HG02588 (cell line): ENCODE results near the gene UBXN2A.
"Not testable (repeated sequence)": the region's sequence is repeated elsewhere in the genome, so short reads cannot be mapped to it uniquely, and the experiment has no call there.

Experiments used
- ATAC-seq: cut with Tn5 transposase; IDR thresholded peaks from one replicate; pipeline ENCODE4 v1.9.1; 2021; ENCODE audit warnings: mild to moderate bottlenecking, moderate library complexity; ENCODE audit not compliant: unreplicated experiment

The UBXN2A gene

GRCh38 chr2:24043133-24043532, 102.9 kb downstream of the UBXN2A start:
- not testable (repeated sequence) for ATAC-seq

- no peak for ATAC-seq
Measured at GRCh38 chr2:24045511-24046508, 105.5 kb downstream of the UBXN2A start.

GRCh38 chr2:24046599-24046929, 106.3 kb downstream of the UBXN2A start:
- ATAC-seq: no peak

- peak; percentile 98 for ATAC-seq
Measured at GRCh38 chr2:24046930-24047702, 106.9 kb downstream of the UBXN2A start, which contains the start of gene WDCP. Gene WDCP, minus strand, starts transcription at chr2:24047391. Its CDS starts 7,897 bp downstream, at chr2:24039494.

GRCh38 chr2:24047703-24048033, 107.4 kb downstream of the UBXN2A start:
- peak; percentile 1 for ATAC-seq

GRCh38 chr2:24048769-24049484, 108.7 kb downstream of the UBXN2A start:
- no peak for ATAC-seq

GRCh38 chr2:24049485-24050021, 109.3 kb downstream of the UBXN2A start, which contains the start of gene FKBP1B:
Gene FKBP1B, plus strand, starts transcription at chr2:24049741. Its CDS starts 109 bp downstream, at chr2:24049850.
- ATAC-seq: no peak

- ATAC-seq: no peak
Measured at GRCh38 chr2:24050041-24050979, 110.0 kb downstream of the UBXN2A start.

GRCh38 chr2:24051833-24052232, 111.6 kb downstream of the UBXN2A start:
- ATAC-seq: no peak

- ATAC-seq: no peak
Measured at GRCh38 chr2:24052951-24053350, 112.7 kb downstream of the UBXN2A start.
